Vagina (tissue), 2 donors: ENCODE measurements around the gene ALK.

ENCODE experiments used
- POLR2A ChIP-seq, 2 donors: fragments of 450-650 bp; IDR thresholded peaks; one replicate each; pipeline ENCODE4 v1.6.1; 2017; ENCODE audit warnings: antibody characterized with exemption in 2 of 2, mild to moderate bottlenecking in 2 of 2, moderate library complexity in 2 of 2
- TF ChIP-seq, protein P1 (sequence below), 3 experiments: fragments of 450-650 bp in 2 of 3; fragments of 200-600 bp in 1 of 3; sonication (generic) in 1 of 3; IDR thresholded peaks; one replicate each; pipeline ENCODE4 v1.5.1; 2017 to 2019; ENCODE audit warnings: antibody characterized with exemption in 3 of 3, mild to moderate bottlenecking in 2 of 3, moderate library complexity in 2 of 3

DNA sequence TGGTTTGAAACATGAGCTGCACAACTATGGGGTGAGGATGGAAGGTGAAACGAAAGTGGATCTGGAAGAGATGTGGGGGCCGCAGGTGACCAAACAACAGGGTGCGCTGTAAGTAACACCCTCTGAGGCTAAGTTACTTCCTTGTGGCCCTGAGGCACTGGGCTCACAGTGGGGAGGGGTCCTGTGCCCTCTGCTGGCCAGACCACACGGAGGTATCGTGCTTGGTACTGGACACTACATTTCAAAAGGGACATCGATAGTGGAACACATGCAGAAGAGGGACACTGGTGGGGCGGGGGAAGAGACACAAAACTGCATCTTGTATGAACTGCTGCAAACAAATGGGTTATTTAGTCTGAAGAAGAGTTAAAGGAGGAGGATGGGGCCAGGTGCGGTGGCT, 695.6 kb downstream of the ALK start:
- TF ChIP-seq, protein P1, sequence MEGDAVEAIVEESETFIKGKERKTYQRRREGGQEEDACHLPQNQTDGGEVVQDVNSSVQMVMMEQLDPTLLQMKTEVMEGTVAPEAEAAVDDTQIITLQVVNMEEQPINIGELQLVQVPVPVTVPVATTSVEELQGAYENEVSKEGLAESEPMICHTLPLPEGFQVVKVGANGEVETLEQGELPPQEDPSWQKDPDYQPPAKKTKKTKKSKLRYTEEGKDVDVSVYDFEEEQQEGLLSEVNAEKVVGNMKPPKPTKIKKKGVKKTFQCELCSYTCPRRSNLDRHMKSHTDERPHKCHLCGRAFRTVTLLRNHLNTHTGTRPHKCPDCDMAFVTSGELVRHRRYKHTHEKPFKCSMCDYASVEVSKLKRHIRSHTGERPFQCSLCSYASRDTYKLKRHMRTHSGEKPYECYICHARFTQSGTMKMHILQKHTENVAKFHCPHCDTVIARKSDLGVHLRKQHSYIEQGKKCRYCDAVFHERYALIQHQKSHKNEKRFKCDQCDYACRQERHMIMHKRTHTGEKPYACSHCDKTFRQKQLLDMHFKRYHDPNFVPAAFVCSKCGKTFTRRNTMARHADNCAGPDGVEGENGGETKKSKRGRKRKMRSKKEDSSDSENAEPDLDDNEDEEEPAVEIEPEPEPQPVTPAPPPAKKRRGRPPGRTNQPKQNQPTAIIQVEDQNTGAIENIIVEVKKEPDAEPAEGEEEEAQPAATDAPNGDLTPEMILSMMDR (IDR thresholded peaks at IDR 0.05), result no peak
- no peak for TF ChIP-seq POLR2A (IDR thresholded peaks at IDR 0.05)
